Duodenal mucosa (tissue), 2 donors: Measurements from ENCODE around the gene CBY1.

Experiments
- H3K27ac ChIP-seq: one replicate; pipeline ENCODE4 v1.7.0; 2013; ENCODE audit warnings: low read depth, low read length
- H3K27me3 ChIP-seq, 2 donors: one replicate each; pipeline ENCODE4 v1.7.0; 2013; ENCODE audit warnings: low read length in 2 of 2, control low read depth in 1 of 2; ENCODE audit not compliant: insufficient read depth in 2 of 2, control insufficient read depth in 1 of 2
- H3K36me3 ChIP-seq, 2 donors: one replicate each; pipeline ENCODE4 v1.7.0; 2013; ENCODE audit warnings: low read length in 2 of 2, control low read depth in 1 of 2; ENCODE audit not compliant: insufficient read depth in 2 of 2, control insufficient read depth in 1 of 2
- H3K4me1 ChIP-seq, 2 donors: one replicate each; pipeline ENCODE4 v1.7.0; 2013; ENCODE audit warnings: low read length in 2 of 2, control low read depth in 1 of 2; ENCODE audit not compliant: insufficient read depth in 2 of 2, control insufficient read depth in 1 of 2
- H3K4me3 ChIP-seq, 2 donors: one replicate each; pipeline ENCODE4 v1.7.0; 2013; ENCODE audit warnings: low read length in 2 of 2, low read depth in 1 of 2
- H3K9ac ChIP-seq, 2 donors: one replicate each; pipeline ENCODE4 v1.7.0; 2013; ENCODE audit warnings: low read length in 2 of 2, low read depth in 1 of 2
- H3K9me3 ChIP-seq, 2 donors: one replicate each; pipeline ENCODE4 v1.7.0; 2013; ENCODE audit warnings: low read length in 2 of 2, control low read depth in 1 of 2; ENCODE audit not compliant: control insufficient read depth in 1 of 2

CBY1 gene

GRCh38 chr22:38718414-38718813 is 62.0 kb downstream of the CBY1 start:
- H3K27ac ChIP-seq: no peak overlapping the region
- H3K27me3 ChIP-seq: no peaks in the 10 kb centered on the region
- H3K36me3 ChIP-seq: peaks cover 23 to 65% of the 10 kb centered on the region in 2 donors

GRCh38 chr22:38719196-38719595 is 62.8 kb downstream of the CBY1 start:
- Histone ChIP-seq H3K9ac (no peak overlapping the region), H3K9me3 (no peaks in the 10 kb centered on the region), H3K4me3 (no peak overlapping the region), H3K4me1 (peaks cover 5 to 9% of the 10 kb centered on the region in 2 donors), H3K36me3 (peaks cover 31 to 73% of the 10 kb centered on the region in 2 donors), H3K27ac (no peak overlapping the region), H3K27me3 (no peaks in the 10 kb centered on the region)

More at GRCh38 chr22:38718414-38718813, 62.0 kb downstream of the CBY1 start:
- H3K4me1 ChIP-seq: peaks cover 9% of the 10 kb centered on the region in 2 donors
- H3K9me3 ChIP-seq: no peaks in the 10 kb centered on the region
- H3K4me3 ChIP-seq: no peak overlapping the region
- no peak overlapping the region for H3K9ac ChIP-seq

- Histone ChIP-seq H3K4me3 (no peak overlapping the region), H3K9me3 (no peaks in the 10 kb centered on the region), H3K27me3 (no peaks in the 10 kb centered on the region), H3K27ac (no peak overlapping the region), H3K4me1 (peaks cover 5 to 6% of the 10 kb centered on the region in 2 donors), H3K36me3 (peaks cover 42 to 80% of the 10 kb centered on the region in 2 donors), H3K9ac (no peak overlapping the region)
Measured at GRCh38 chr22:38720350-38720749, 63.9 kb downstream of the CBY1 start.

GRCh38 chr22:38721551-38721950 is 65.1 kb downstream of the CBY1 start:
- peaks cover 51 to 80% of the 10 kb centered on the region in 2 donors for H3K36me3 ChIP-seq
- H3K9me3 ChIP-seq: no peaks in the 10 kb centered on the region
- no peak overlapping the region for H3K9ac ChIP-seq
- no peak overlapping the region for H3K27ac ChIP-seq
- H3K27me3 ChIP-seq: no peaks in the 10 kb centered on the region
- H3K4me1 ChIP-seq: peaks cover 5% of the 10 kb centered on the region in 2 donors
- H3K4me3 ChIP-seq: no peak overlapping the region
